GM18526 (cell line): ENCODE data around the gene ULK4.

Experiments used
- POLR2A ChIP-seq: IDR thresholded peaks from 3 replicates; pipeline ENCODE4 v1.6.1; 2011; ENCODE audit not compliant: insufficient read length; ENCODE audit errors: extremely low read depth

ULK4 gene

GRCh38 chr3:41308119-41308518 is 653.8 kb downstream of the ULK4 start:
- TF ChIP-seq POLR2A = no peak

GRCh38 chr3:41307065-41307464 is 654.8 kb downstream of the ULK4 start:
- TF ChIP-seq POLR2A = no peak

- no peak for TF ChIP-seq POLR2A
Observed at GRCh38 chr3:41304593-41304992, 657.3 kb downstream of the ULK4 start.

GRCh38 chr3:41302295-41302694 is 659.6 kb downstream of the ULK4 start:
- TF ChIP-seq POLR2A = no peak

GRCh38 chr3:41301548-41301947 is 660.4 kb downstream of the ULK4 start:
- TF ChIP-seq POLR2A = no peak

- no peak for TF ChIP-seq POLR2A
Observed at GRCh38 chr3:41299036-41299435, 662.9 kb downstream of the ULK4 start.

- TF ChIP-seq POLR2A = no peak
Observed at GRCh38 chr3:41297750-41298149, 664.2 kb downstream of the ULK4 start.

GRCh38 chr3:41296556-41296955 is 665.3 kb downstream of the ULK4 start:
- TF ChIP-seq POLR2A = no peak

- no peak for TF ChIP-seq POLR2A
Observed at GRCh38 chr3:41295740-41296139, 666.2 kb downstream of the ULK4 start.

GRCh38 chr3:41293169-41293681 is 668.7 kb downstream of the ULK4 start:
- no peak for TF ChIP-seq POLR2A

GRCh38 chr3:41290736-41291135 is 671.2 kb downstream of the ULK4 start:
- no peak for TF ChIP-seq POLR2A

- TF ChIP-seq POLR2A = no peak
Observed at GRCh38 chr3:41290306-41290705, 671.6 kb downstream of the ULK4 start.

- no peak for TF ChIP-seq POLR2A
Observed at GRCh38 chr3:41288785-41289184, 673.1 kb downstream of the ULK4 start.

- TF ChIP-seq POLR2A = no peak
Observed at GRCh38 chr3:41286305-41286704, 675.6 kb downstream of the ULK4 start.

GRCh38 chr3:41277790-41278465 is 684.0 kb downstream of the ULK4 start:
- no peak for TF ChIP-seq POLR2A

- no peak for TF ChIP-seq POLR2A
Observed at GRCh38 chr3:41276191-41276590, 685.7 kb downstream of the ULK4 start.

GRCh38 chr3:41274944-41275668 is 686.8 kb downstream of the ULK4 start:
- TF ChIP-seq POLR2A = no peak

- TF ChIP-seq POLR2A = no peak
Observed at GRCh38 chr3:41272667-41273066, 689.2 kb downstream of the ULK4 start.
